ENCODE results near the gene CCSER1. TPM values are rescaled to one million over a fixed set of nuclear protein-coding genes. Genes with fewer than 3 reads are reported as not detected.

The CCSER1 gene
- total and polyA plus RNA-seq, 2 experiments from 2014 or later: 2.9 to 3.4 TPM

DNA sequence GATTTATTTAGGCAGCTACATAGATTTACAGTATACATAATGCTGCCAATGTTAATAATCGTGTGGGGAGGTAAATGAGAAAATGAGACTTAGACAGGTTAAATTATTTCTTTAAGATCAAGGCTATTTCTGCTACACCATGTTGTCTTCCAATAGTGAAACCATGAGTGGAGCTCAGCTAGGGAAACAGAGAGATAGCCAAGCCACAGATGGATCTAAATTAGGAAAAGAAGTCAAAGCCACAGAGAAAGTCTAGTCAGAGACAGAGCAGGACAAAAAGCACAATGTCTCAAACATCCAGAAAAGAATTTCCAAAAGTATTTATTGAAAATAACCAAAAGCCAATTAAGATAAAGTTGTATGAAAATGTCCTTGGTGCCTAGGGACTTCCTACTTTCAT, 1309.4 kb downstream of the CCSER1 start (continued):
- TF ChIP-seq ZNF462 (CRISPR knock-in tag; IDR thresholded peaks at IDR 0.05) (no peak), STAT1 (IDR thresholded peaks at IDR 0.05; ENCODE audit: unreplicated experiment) (no peak), NANOG (IDR thresholded peaks at IDR 0.05; ENCODE audit: borderline replicate concordance) (no peak)
- TF ChIP-seq, protein P1, sequence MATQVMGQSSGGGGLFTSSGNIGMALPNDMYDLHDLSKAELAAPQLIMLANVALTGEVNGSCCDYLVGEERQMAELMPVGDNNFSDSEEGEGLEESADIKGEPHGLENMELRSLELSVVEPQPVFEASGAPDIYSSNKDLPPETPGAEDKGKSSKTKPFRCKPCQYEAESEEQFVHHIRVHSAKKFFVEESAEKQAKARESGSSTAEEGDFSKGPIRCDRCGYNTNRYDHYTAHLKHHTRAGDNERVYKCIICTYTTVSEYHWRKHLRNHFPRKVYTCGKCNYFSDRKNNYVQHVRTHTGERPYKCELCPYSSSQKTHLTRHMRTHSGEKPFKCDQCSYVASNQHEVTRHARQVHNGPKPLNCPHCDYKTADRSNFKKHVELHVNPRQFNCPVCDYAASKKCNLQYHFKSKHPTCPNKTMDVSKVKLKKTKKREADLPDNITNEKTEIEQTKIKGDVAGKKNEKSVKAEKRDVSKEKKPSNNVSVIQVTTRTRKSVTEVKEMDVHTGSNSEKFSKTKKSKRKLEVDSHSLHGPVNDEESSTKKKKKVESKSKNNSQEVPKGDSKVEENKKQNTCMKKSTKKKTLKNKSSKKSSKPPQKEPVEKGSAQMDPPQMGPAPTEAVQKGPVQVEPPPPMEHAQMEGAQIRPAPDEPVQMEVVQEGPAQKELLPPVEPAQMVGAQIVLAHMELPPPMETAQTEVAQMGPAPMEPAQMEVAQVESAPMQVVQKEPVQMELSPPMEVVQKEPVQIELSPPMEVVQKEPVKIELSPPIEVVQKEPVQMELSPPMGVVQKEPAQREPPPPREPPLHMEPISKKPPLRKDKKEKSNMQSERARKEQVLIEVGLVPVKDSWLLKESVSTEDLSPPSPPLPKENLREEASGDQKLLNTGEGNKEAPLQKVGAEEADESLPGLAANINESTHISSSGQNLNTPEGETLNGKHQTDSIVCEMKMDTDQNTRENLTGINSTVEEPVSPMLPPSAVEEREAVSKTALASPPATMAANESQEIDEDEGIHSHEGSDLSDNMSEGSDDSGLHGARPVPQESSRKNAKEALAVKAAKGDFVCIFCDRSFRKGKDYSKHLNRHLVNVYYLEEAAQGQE (IDR thresholded peaks at IDR 0.05; ENCODE audit: unreplicated experiment): no peak

GRCh38 chr4:91447168-91447567, 1320.0 kb downstream of the CCSER1 start:
- H3K4me1 ChIP-seq (ENCODE audit: insufficient read depth): no peaks in the 10 kb centered on the region
- H3K27ac Mint-ChIP-seq: no peak overlapping the region
- peaks cover 5% of the 10 kb centered on the region for H3K27me3 Mint-ChIP-seq (ENCODE audit: insufficient read depth, low read depth, poor library complexity)
- no peak overlapping the region for H3K27ac ChIP-seq (ENCODE audit: low read depth)
- DNase-seq (ENCODE audit: low spot score): no peak
- H3F3A ChIP-seq (replicated peaks; ENCODE audit: low read depth): no peaks in the 10 kb centered on the region
- H3K79me2 ChIP-seq (replicated peaks; ENCODE audit: insufficient read depth): no peaks in the 10 kb centered on the region
- H3K9me2 ChIP-seq (ENCODE audit: insufficient read depth): no peaks in the 10 kb centered on the region
- H3K4me1 Mint-ChIP-seq: peaks cover 14% of the 10 kb centered on the region
- H4K20me1 ChIP-seq (replicated peaks; ENCODE audit: insufficient read depth): no peaks in the 10 kb centered on the region
- H3K27me3 ChIP-seq (ENCODE audit: insufficient read depth): no peaks in the 10 kb centered on the region
- no peaks in the 10 kb centered on the region for H3K36me3 Mint-ChIP-seq (ENCODE audit: low read depth)
- H3K36me3 ChIP-seq (ENCODE audit: insufficient read depth): no peaks in the 10 kb centered on the region
- H3K9me3 Mint-ChIP-seq: peaks cover 2% of the 10 kb centered on the region; the same call in 2 of the 3 replicates
- TF ChIP-seq ZNF331 (CRISPR knock-in tag; IDR thresholded peaks at IDR 0.05; ENCODE audit: low read depth): no peak
- TF ChIP-seq STAT1 (IDR thresholded peaks at IDR 0.05; ENCODE audit: unreplicated experiment): no peak
- no peak for TF ChIP-seq CTCF (conservative IDR thresholded peaks at IDR 0.05; ENCODE audit: low read depth in 2 of 2)
- TF ChIP-seq POLR2AphosphoS5 (IDR thresholded peaks at IDR 0.05; ENCODE audit: low read depth): no peak
- no peak for TF ChIP-seq ZNF114 (CRISPR knock-in tag; IDR thresholded peaks at IDR 0.05)
- H2AFZ ChIP-seq: peak overlapping the region; percentile 64; the same call in 1 of the 2 replicates
- no peak overlapping the region for H3K4me3 ChIP-seq
- H3K4me2 ChIP-seq: no peak overlapping the region
- no peak overlapping the region for H3K4me3 Mint-ChIP-seq
- no peak for ATAC-seq
